Measurements from ENCODE around the gene IFITM2. TPM values are rescaled to one million over a fixed set of nuclear protein-coding genes. Genes with fewer than 3 reads are reported as not detected.
"Not testable (repeated sequence)": the region's sequence is repeated elsewhere in the genome, so short reads cannot be mapped to it uniquely, and the experiment has no call there.

Gene IFITM2
- total RNA-seq (1,000 to 10,000 TPM in 4 of 7 donors, 100 to 1,000 TPM in 3; 507 to 1,635 (median 1,062) TPM), polyA plus RNA-seq (1,000 to 10,000 TPM in 1 of 3 donors, 100 to 1,000 TPM in 2; 680 to 1,006 (median 885) TPM)
- long read RNA-seq, donor 1, transcript IFITM2-206 (2 exons, 892 nt): major isoform, 388 of 2,628 reads
- long read RNA-seq, donor 1, partial matches to known transcripts: 2,192 of 2,628 reads
- long read RNA-seq, donor 1, other reads (novel, unspliced or antisense): 44 of 2,628 reads
- long read RNA-seq, donor 2, transcript IFITM2-206 (2 exons, 892 nt): major isoform, 215 of 1,569 reads
- long read RNA-seq, donor 2, partial matches to known transcripts: 1,323 of 1,569 reads
- long read RNA-seq, donor 2, other reads (novel, unspliced or antisense): 31 of 1,569 reads

- Histone ChIP-seq H3K4me1 (peaks cover 31 to 80% (median 62%) of the 10 kb centered on the region in 6 donors), H3K27ac (peak within 1 kb of the TSS; percentile 81 to 97 (median 90)), H3K4me3 (peak within 1 kb of the TSS; percentile 32 to 74 (median 65))
- H3K36me3 ChIP-seq; H3K27me3 ChIP-seq (replicated peaks in 1 of 7); H3K9me3 ChIP-seq: not testable (repeated sequence)
- TF ChIP-seq, protein P1, sequence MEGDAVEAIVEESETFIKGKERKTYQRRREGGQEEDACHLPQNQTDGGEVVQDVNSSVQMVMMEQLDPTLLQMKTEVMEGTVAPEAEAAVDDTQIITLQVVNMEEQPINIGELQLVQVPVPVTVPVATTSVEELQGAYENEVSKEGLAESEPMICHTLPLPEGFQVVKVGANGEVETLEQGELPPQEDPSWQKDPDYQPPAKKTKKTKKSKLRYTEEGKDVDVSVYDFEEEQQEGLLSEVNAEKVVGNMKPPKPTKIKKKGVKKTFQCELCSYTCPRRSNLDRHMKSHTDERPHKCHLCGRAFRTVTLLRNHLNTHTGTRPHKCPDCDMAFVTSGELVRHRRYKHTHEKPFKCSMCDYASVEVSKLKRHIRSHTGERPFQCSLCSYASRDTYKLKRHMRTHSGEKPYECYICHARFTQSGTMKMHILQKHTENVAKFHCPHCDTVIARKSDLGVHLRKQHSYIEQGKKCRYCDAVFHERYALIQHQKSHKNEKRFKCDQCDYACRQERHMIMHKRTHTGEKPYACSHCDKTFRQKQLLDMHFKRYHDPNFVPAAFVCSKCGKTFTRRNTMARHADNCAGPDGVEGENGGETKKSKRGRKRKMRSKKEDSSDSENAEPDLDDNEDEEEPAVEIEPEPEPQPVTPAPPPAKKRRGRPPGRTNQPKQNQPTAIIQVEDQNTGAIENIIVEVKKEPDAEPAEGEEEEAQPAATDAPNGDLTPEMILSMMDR (IDR thresholded peaks at IDR 0.05 in 8 of 11, conservative IDR thresholded peaks at IDR 0.05 in 3 of 11): peak in 2 of 11 experiments; percentile 10 to 41
- TF ChIP-seq POLR2A (IDR thresholded peaks at IDR 0.05) (peak in 2 of 3 donors; percentile 76 to 84), POLR2AphosphoS5 (IDR thresholded peaks at IDR 0.05) (peak; percentile 92 to 98 (median 93))
- DNase-seq: peak; percentile 94
- WGBS, 5 donors: 2 to 7% (median 6%) methylated on average over 22 to 28 of the region's 28 CpGs
- intact Hi-C loops (cut with DNase I; ENCODE audit: low total_unique reads): loop anchor here (5.0 kb wide), 1 partner anchor 49 kb away; no protein-coding TSS in a partner anchor
These were observed at the start of gene IFITM2 for GRCh38 chr11:307766-308708. Gene IFITM2, plus strand, starts transcription at chr11:307816. Its CDS starts 377 bp downstream, at chr11:308193.

GRCh38 chr11:259413-259812 is 48.2 kb upstream of the IFITM2 start:
- H3K4me3 ChIP-seq: no peak overlapping the region
- no peaks in the 10 kb centered on the region for H3K27me3 ChIP-seq (replicated peaks in 1 of 7)
- intact Hi-C loops (cut with DNase I; ENCODE audit: low total_unique reads): loop anchor here (10.0 kb wide), 1 partner anchor 105 kb away; the partner anchor contains the start of gene B4GALNT4
- 51 to 70% (median 68%) methylated on average over 10 of the region's 10 CpGs for WGBS, 5 donors
- DNase-seq: no peak
- H3K27ac ChIP-seq: no peak overlapping the region
- peaks cover 0 to 5% (median 0%) of the 10 kb centered on the region in 8 donors for H3K9me3 ChIP-seq
- peaks cover 0 to 15% (median 2%) of the 10 kb centered on the region in 6 donors for H3K4me1 ChIP-seq
- no peaks in the 10 kb centered on the region for H3K36me3 ChIP-seq
- TF ChIP-seq, protein P1 (IDR thresholded peaks at IDR 0.05 in 8 of 11, conservative IDR thresholded peaks at IDR 0.05 in 3 of 11): no peak
- no peak for TF ChIP-seq POLR2AphosphoS5 (IDR thresholded peaks at IDR 0.05)
- TF ChIP-seq POLR2A (IDR thresholded peaks at IDR 0.05): no peak

- Histone ChIP-seq H3K9me3 (peaks cover 0 to 16% (median 10%) of the 10 kb centered on the region in 8 donors), H3K4me1 (peaks cover 0 to 16% (median 2%) of the 10 kb centered on the region in 6 donors), H3K4me3 (no peak overlapping the region), H3K27me3 (replicated peaks in 1 of 7) (no peaks in the 10 kb centered on the region), H3K36me3 (no peaks in the 10 kb centered on the region), H3K27ac (no peak overlapping the region)
- TF ChIP-seq, protein P1 (IDR thresholded peaks at IDR 0.05 in 8 of 11, conservative IDR thresholded peaks at IDR 0.05 in 3 of 11): no peak
- TF ChIP-seq POLR2A (IDR thresholded peaks at IDR 0.05): no peak
- TF ChIP-seq POLR2AphosphoS5 (IDR thresholded peaks at IDR 0.05): no peak
- DNase-seq: no peak
- WGBS, 5 donors: 79 to 88% (median 86%) methylated on average over 4 of the region's 4 CpGs
- intact Hi-C loops (cut with DNase I; ENCODE audit: low total_unique reads): no loop called here
These were observed 46.0 kb upstream of the IFITM2 start for GRCh38 chr11:261624-262023.

Measured in spleen (tissue), 13 donors.